Neuron (in vitro differentiated cells): ENCODE data around the gene S100A12.

ENCODE experiments used
- H2AFZ ChIP-seq: one replicate; pipeline ENCODE4 v1.6.1; 2013; ENCODE audit warnings: low read depth, mild to moderate bottlenecking, inconsistent platforms, low read length, moderate library complexity
- H3K27me3 ChIP-seq: one replicate; pipeline ENCODE4 v1.6.1; 2013; ENCODE audit warnings: low read length; ENCODE audit not compliant: insufficient read depth
- H3K36me3 ChIP-seq: one replicate; pipeline ENCODE4 v1.6.1; 2013; ENCODE audit warnings: low read length; ENCODE audit not compliant: insufficient read depth
- H3K4me1 ChIP-seq: one replicate; pipeline ENCODE4 v1.6.1; 2013; ENCODE audit warnings: low read length; ENCODE audit not compliant: insufficient read depth
- H3K4me3 ChIP-seq: 2 replicates; pipeline ENCODE4 v1.5.1; 2013; ENCODE audit warnings: mild to moderate bottlenecking, low read length, moderate library complexity
- H3K9me3 ChIP-seq: one replicate; pipeline ENCODE4 v1.6.1; 2013; ENCODE audit warnings: low read length

Gene S100A12

GRCh38 chr1:153403421-153404085 lies 28.1 kb upstream of the S100A12 start:
- H3K4me1 ChIP-seq = no peaks in the 10 kb centered on the region

DNA sequence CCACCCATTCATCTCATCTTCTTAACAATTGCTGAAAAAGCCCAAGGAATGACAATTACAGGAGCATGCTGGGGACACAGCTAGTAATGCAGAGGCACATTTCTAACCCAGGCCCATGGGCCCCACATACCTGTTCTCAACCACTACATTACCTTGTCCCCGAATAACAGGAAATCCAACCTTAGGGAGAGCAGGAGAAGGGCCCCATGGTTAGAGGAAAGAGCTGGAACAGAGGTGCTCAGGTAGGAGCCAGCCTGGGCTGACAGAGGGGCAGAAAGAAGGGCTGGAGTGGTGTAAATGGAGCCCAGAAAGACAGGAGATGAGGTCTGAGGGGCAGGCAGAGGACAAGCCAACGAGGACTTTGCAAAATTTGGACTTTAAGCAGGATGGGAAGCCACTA lies 26.8 kb upstream of the S100A12 start:
- Histone ChIP-seq H3K4me3 (no peak overlapping the region), H3K4me1 (no peaks in the 10 kb centered on the region), H3K36me3 (no peaks in the 10 kb centered on the region), H3K27me3 (peaks cover 23% of the 10 kb centered on the region), H2AFZ (no peak overlapping the region), H3K9me3 (no peaks in the 10 kb centered on the region)

More at GRCh38 chr1:153403421-153404085, 28.1 kb upstream of the S100A12 start:
- H3K9me3 ChIP-seq = no peaks in the 10 kb centered on the region
- H2AFZ ChIP-seq = no peak overlapping the region
- H3K4me3 ChIP-seq = no peak overlapping the region
- no peaks in the 10 kb centered on the region for H3K36me3 ChIP-seq
- peaks cover 15% of the 10 kb centered on the region for H3K27me3 ChIP-seq

- Histone ChIP-seq H3K4me1 (no peaks in the 10 kb centered on the region), H2AFZ (no peak overlapping the region), H3K9me3 (no peaks in the 10 kb centered on the region), H3K4me3 (no peak overlapping the region), H3K27me3 (peaks cover 31% of the 10 kb centered on the region), H3K36me3 (no peaks in the 10 kb centered on the region)
These were observed 26.0 kb upstream of the S100A12 start for GRCh38 chr1:153401461-153401860.

- no peaks in the 10 kb centered on the region for H3K36me3 ChIP-seq
- H3K27me3 ChIP-seq = peaks cover 40% of the 10 kb centered on the region
- no peak overlapping the region for H2AFZ ChIP-seq
- no peaks in the 10 kb centered on the region for H3K9me3 ChIP-seq
- H3K4me3 ChIP-seq = no peak overlapping the region
- H3K4me1 ChIP-seq = no peaks in the 10 kb centered on the region
These were observed 24.8 kb upstream of the S100A12 start for GRCh38 chr1:153400244-153400643.

DNA sequence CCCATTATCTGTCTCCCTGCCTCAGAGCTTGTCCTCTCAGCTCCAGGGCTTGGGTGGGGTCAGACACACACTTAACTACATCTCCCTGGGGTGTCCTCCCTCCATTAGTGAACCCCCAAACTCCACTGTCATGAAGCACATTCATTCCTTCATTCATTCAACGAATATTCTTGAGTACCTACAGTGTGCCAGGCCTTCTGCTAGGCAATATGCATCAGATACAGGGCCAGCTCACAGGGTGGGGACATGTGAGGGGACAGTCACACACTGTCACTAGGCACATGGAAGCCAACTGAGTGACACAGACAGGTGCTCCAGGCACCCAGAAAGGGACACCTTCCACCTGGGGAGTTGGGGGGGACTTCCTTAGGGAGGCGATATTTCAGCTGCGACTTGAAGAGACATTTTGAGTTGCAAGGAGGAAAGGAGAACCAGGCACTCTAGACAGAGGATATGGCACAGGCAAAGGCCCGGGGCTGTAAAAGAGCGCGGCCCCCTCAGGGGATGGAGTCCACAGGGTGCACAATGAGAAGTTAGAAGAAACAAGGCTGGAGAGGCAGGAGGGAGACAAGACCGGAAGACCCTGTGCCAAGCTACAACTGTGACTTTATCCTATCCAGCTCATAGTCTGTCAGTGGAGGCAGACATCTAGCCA lies 24.1 kb upstream of the S100A12 start:
- Histone ChIP-seq H3K4me3 (no peak overlapping the region), H3K36me3 (no peaks in the 10 kb centered on the region), H2AFZ (no peak overlapping the region), H3K27me3 (peaks cover 41% of the 10 kb centered on the region), H3K4me1 (no peaks in the 10 kb centered on the region), H3K9me3 (no peaks in the 10 kb centered on the region)

DNA sequence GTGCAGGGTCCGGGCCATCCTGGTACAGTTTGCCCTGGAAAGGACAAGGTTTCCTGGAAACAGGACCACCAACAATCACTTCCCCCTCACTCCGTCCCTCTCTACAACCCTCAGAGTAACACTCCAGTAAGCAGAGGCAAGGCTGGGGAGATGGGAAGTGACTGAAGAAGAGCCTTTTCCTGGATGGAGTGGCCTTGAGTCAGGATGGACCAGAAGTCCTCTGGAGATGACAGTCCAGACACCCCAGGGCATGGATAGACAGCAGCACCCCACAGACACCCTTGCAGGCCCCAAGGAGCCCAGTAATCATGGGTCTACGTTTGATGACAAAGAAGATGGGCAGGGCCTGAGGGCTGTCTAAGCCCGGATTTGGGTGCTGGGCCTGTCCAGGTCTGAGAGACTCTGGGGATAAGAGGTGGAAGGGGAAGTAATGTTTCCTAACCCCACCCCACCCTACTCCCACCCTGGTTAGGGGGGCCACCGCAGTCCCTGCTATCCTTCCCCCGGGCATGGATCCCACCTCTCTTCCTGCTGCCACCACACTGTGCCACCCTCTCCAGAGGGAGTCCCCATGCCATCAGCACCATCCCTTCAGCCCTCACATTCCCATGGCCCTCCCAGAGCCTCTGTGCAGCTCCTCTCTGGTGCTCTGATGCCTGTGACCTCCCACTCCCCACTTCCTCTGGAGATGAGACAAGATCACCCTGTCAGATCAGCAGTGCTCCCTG lies 22.7 kb upstream of the S100A12 start:
- H2AFZ ChIP-seq = no peak overlapping the region
- no peaks in the 10 kb centered on the region for H3K4me1 ChIP-seq
- H3K9me3 ChIP-seq = no peaks in the 10 kb centered on the region
- H3K27me3 ChIP-seq = peaks cover 41% of the 10 kb centered on the region
- no peak overlapping the region for H3K4me3 ChIP-seq
- H3K36me3 ChIP-seq = no peaks in the 10 kb centered on the region

- no peak overlapping the region for H2AFZ ChIP-seq
- peaks cover 41% of the 10 kb centered on the region for H3K27me3 ChIP-seq
- no peaks in the 10 kb centered on the region for H3K4me1 ChIP-seq
- H3K4me3 ChIP-seq = no peak overlapping the region
- no peaks in the 10 kb centered on the region for H3K9me3 ChIP-seq
- no peaks in the 10 kb centered on the region for H3K36me3 ChIP-seq
These were observed 21.9 kb upstream of the S100A12 start for GRCh38 chr1:153397051-153397923.

DNA sequence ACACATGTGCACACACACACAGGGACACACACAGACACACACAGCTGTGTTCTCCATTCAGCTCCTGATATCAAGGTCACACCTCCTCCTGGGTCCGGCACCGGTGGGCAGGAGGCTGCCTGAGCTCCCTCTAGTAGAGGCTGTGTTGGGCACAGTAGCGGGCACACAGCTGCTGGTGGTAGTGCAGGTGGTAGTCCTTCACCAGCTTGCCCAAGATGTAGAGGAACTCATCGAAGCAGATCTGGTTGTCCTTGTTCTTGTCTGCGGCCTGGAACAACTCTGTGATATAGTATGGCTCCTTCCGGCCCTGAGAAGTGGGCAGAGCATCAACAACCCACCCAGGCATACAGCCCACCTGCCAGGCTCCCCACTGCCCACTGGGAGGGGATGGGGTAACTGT lies 21.0 kb upstream of the S100A12 start:
- Histone ChIP-seq H3K36me3 (no peaks in the 10 kb centered on the region), H3K4me1 (no peaks in the 10 kb centered on the region), H3K27me3 (peaks cover 40% of the 10 kb centered on the region), H2AFZ (no peak overlapping the region), H3K4me3 (no peak overlapping the region), H3K9me3 (no peaks in the 10 kb centered on the region)

DNA sequence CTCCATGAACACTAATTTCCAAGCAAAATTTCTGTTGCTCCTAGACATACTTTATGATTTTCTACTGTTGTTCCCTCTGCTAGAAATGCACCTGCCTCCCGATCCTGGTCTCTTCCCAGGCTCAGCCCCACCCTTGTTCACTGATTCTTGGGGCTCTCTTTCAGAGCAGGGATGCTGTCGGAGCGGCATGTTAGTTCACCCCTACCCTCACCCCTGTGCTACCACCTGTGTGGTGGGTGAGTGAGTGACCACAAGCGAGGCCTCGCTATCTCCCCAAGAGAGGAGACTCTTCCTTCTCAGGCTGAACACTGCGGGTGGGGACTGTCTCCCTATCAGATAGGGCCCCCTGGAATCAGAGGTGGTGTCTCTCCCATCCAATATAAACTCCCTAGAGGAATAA lies 20.4 kb upstream of the S100A12 start:
- no peak overlapping the region for H3K4me3 ChIP-seq
- no peaks in the 10 kb centered on the region for H3K36me3 ChIP-seq
- H3K9me3 ChIP-seq = no peaks in the 10 kb centered on the region
- H2AFZ ChIP-seq = no peak overlapping the region
- H3K27me3 ChIP-seq = peaks cover 37% of the 10 kb centered on the region
- no peaks in the 10 kb centered on the region for H3K4me1 ChIP-seq

- no peaks in the 10 kb centered on the region for H3K4me1 ChIP-seq
- H3K4me3 ChIP-seq = no peak overlapping the region
- H3K9me3 ChIP-seq = no peaks in the 10 kb centered on the region
- H3K36me3 ChIP-seq = no peaks in the 10 kb centered on the region
- no peak overlapping the region for H2AFZ ChIP-seq
- peaks cover 42% of the 10 kb centered on the region for H3K27me3 ChIP-seq
These were observed 19.8 kb upstream of the S100A12 start for GRCh38 chr1:153395136-153395685.

DNA sequence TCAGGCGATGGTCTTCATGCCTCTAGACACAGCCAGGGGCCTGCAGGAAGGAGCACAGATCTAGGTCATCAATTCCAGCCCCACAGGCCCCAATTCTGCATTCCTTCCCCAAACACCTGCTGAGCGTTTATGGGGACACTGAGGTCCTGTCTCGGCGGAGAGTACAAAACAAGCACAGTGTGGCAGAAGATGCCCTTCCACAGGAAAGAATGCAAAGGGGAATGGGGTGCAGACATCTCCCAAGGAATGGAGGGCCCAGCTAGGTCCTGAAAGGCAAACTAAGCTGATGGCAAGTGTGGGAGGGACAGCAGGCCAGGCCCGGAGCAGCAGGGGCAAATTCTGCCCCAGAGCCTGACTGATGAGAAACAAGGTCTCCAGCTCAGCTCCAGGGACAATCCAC lies 19.0 kb upstream of the S100A12 start:
- H3K27me3 ChIP-seq = peaks cover 37% of the 10 kb centered on the region
- no peak overlapping the region for H2AFZ ChIP-seq
- H3K9me3 ChIP-seq = no peaks in the 10 kb centered on the region
- no peaks in the 10 kb centered on the region for H3K4me1 ChIP-seq
- no peaks in the 10 kb centered on the region for H3K36me3 ChIP-seq
- H3K4me3 ChIP-seq = no peak overlapping the region

DNA sequence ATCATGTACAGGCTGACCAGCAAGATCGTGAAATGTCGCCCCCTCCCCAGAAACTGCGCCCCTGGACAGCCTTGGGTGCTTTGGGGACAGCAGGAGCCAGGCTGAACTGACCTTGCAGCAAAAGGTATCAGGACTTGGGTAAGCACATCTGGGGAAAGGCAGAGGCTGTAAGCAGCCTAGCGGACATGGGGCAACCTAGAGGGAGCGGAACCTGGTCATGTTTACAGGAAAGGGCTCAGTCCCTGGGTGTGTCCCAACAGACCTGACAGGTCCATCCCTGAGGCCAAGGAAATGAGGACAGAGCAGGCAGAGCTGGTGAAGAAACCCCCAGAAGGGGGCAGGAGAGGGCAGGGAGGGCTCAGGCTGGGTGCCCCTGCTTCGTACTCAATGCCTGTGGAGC lies 18.5 kb upstream of the S100A12 start:
- no peaks in the 10 kb centered on the region for H3K36me3 ChIP-seq
- no peaks in the 10 kb centered on the region for H3K9me3 ChIP-seq
- H3K27me3 ChIP-seq = peaks cover 33% of the 10 kb centered on the region
- no peak overlapping the region for H3K4me3 ChIP-seq
- no peak overlapping the region for H2AFZ ChIP-seq
- no peaks in the 10 kb centered on the region for H3K4me1 ChIP-seq
